ENCODE measurements around the gene ACTL10.

DNA sequence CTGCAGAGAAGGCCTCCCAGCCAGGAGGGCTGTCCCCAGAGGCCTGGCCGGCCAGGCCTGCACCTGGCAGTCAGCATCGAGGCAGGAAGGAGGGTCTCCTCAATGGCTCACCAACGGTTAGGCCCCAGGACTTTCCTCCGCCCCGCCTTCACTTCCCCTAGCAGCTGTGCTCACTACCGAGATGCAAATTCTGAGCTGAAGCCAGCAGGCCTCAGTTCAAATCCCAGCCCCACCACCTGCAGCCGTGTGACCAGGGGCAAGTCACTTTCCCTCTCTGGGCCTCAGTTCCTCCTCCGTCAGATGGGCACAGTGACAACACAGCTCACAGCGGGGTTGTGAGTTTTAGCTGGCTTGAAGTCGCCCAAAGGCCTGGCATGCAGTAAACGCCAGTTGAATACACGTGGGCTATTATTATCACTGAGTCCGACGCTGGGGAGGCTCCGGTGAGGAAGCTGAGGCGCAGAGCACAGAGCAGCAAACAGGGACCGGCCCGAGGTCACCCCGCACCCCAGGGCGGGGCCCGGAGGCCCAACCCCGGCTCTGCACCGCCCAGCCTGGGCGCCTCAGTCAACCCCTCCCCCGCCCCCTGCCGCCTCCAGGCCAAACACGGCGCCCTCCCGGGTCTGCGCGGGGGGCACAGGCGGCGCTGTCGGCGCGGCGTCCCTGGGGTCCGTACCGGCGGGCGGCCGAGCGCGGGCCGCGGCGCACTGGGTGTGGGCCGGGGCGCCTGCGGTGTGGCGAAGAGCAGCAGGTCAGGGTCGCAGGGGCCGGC lies 18.8 kb downstream of the ACTL10 start:
- TF ChIP-seq, protein P1, sequence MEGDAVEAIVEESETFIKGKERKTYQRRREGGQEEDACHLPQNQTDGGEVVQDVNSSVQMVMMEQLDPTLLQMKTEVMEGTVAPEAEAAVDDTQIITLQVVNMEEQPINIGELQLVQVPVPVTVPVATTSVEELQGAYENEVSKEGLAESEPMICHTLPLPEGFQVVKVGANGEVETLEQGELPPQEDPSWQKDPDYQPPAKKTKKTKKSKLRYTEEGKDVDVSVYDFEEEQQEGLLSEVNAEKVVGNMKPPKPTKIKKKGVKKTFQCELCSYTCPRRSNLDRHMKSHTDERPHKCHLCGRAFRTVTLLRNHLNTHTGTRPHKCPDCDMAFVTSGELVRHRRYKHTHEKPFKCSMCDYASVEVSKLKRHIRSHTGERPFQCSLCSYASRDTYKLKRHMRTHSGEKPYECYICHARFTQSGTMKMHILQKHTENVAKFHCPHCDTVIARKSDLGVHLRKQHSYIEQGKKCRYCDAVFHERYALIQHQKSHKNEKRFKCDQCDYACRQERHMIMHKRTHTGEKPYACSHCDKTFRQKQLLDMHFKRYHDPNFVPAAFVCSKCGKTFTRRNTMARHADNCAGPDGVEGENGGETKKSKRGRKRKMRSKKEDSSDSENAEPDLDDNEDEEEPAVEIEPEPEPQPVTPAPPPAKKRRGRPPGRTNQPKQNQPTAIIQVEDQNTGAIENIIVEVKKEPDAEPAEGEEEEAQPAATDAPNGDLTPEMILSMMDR (IDR thresholded peaks at IDR 0.05) = no peak
- TF ChIP-seq POLR2A (IDR thresholded peaks at IDR 0.05) = no peak
